SK-N-SH (cell line): Measurements from ENCODE around the gene SUPV3L1.

Experiments used
- CTCF ChIP-seq: fragments of 200-600 bp; sonication (generic); IDR thresholded peaks from 2 replicates; pipeline ENCODE4 v1.6.1; 2017; ENCODE audit warnings: antibody characterized with exemption, mild to moderate bottlenecking, moderate library complexity
- EP300 ChIP-seq, 2 experiments: IDR thresholded peaks; 2 replicates each; pipeline versions ENCODE4 v1.4.0 to v1.6.1; 2012; ENCODE audit warnings: borderline replicate concordance in 1 of 2, low read depth in 1 of 2, low read length in 1 of 2
- FOSL2 ChIP-seq: IDR thresholded peaks from 2 replicates; pipeline ENCODE4 v1.4.0; 2012; ENCODE audit warnings: low read depth, mild to moderate bottlenecking, moderate library complexity, borderline replicate concordance
- JUND ChIP-seq: IDR thresholded peaks from 2 replicates; pipeline ENCODE4 v1.4.0; 2012
- MAX ChIP-seq: IDR thresholded peaks from 2 replicates; pipeline ENCODE4 v1.4.0; 2012; ENCODE audit warnings: low read depth
- NRF1 ChIP-seq: IDR thresholded peaks from 2 replicates; pipeline ENCODE4 v1.6.1; 2012; ENCODE audit warnings: low read depth, mild to moderate bottlenecking, low read length
- POLR2AphosphoS5 ChIP-seq: IDR thresholded peaks from 2 replicates; pipeline ENCODE4 v1.6.1; 2012; ENCODE audit warnings: low read depth, low read length
- RCOR1 ChIP-seq: fragments of 150-350 bp; IDR thresholded peaks from 2 replicates; pipeline ENCODE4 v1.6.1; 2017; ENCODE audit warnings: antibody characterized with exemption, low read length
- USF2 ChIP-seq: fragments of 150-350 bp; IDR thresholded peaks from 2 replicates; pipeline ENCODE4 v1.6.1; 2017; ENCODE audit warnings: antibody characterized with exemption, low read length, low read depth, borderline replicate concordance
- ZBTB33 ChIP-seq: IDR thresholded peaks from 2 replicates; pipeline ENCODE4 v1.4.0; 2012; ENCODE audit warnings: low read depth, borderline replicate concordance

- TF ChIP-seq ZBTB33, result no peak
- peak; percentile 94 for TF ChIP-seq USF2
- no peak for TF ChIP-seq FOSL2
- no peak for TF ChIP-seq CTCF
- TF ChIP-seq MAX, result peak; percentile 100
- peak; percentile 4; the same call in 1 of the 2 replicates for TF ChIP-seq JUND
- TF ChIP-seq EP300 (IDR thresholded peaks at IDR 0.05; ENCODE audit: borderline replicate concordance in 1 of 2, low read depth in 1 of 2, low read length in 1 of 2), result no peak
- TF ChIP-seq RCOR1, result no peak
- TF ChIP-seq POLR2AphosphoS5, result peak; percentile 71
- peak; percentile 60 for TF ChIP-seq NRF1
Observed at GRCh38 chr10:69179743-69180524, at the start of gene SUPV3L1.
